HepG2 (cell line): Measurements from ENCODE around the gene CAMSAP1.

Experiments used
- CREB1 ChIP-seq, 2 experiments: fragments of 450-650 bp in 1 of 2; IDR thresholded peaks; 2 replicates each; pipeline ENCODE4 v1.6.1; 2016 to 2017; ENCODE audit warnings: control low read depth in 1 of 2, mild to moderate bottlenecking in 1 of 2, missing compliant biosample characterization in 1 of 2, missing genetic modification characterization in 1 of 2
- FOXC1 ChIP-seq: sonication (generic); formaldehyde crosslinking; IDR thresholded peaks from 2 replicates; pipeline ENCODE4 v1.8.0; 2022; ENCODE audit warnings: mild to moderate bottlenecking, missing genetic modification reagents, borderline replicate concordance
- MYC ChIP-seq: sonication (generic); formaldehyde crosslinking; IDR thresholded peaks from 2 replicates; pipeline ENCODE4 v1.9.0; 2021; ENCODE audit warnings: missing genetic modification reagents, borderline replicate concordance
- POLR2AphosphoS5 ChIP-seq: IDR thresholded peaks from 2 replicates; pipeline ENCODE4 v1.6.1; 2012; ENCODE audit warnings: low read depth, low read length
- SMARCC2 ChIP-seq: fragments of 450-650 bp; IDR thresholded peaks from 2 replicates; pipeline ENCODE4 v1.6.1; 2017; ENCODE audit warnings: antibody characterized with exemption, mild to moderate bottlenecking
- ZNF598 ChIP-seq: sonication (generic); formaldehyde crosslinking; IDR thresholded peaks from 2 replicates; pipeline ENCODE4 v1.5.1; 2020; ENCODE audit warnings: mild to moderate bottlenecking, missing genetic modification reagents, borderline replicate concordance
- TF ChIP-seq, protein P1 (sequence below): sonication (generic); formaldehyde crosslinking; IDR thresholded peaks from 2 replicates; pipeline ENCODE4 v1.4.0; 2020; ENCODE audit warnings: missing genetic modification reagents
- TF ChIP-seq, protein P2 (sequence below): sonication (generic); formaldehyde crosslinking; IDR thresholded peaks from 2 replicates; pipeline ENCODE4 v1.5.0; 2020; ENCODE audit warnings: mild to moderate bottlenecking, missing genetic modification reagents, moderate library complexity
- TF ChIP-seq, protein P3 (sequence below): sonication (generic); formaldehyde crosslinking; IDR thresholded peaks from 2 replicates; pipeline ENCODE4 v1.4.0; 2020; ENCODE audit warnings: low read depth, missing genetic modification reagents

DNA sequence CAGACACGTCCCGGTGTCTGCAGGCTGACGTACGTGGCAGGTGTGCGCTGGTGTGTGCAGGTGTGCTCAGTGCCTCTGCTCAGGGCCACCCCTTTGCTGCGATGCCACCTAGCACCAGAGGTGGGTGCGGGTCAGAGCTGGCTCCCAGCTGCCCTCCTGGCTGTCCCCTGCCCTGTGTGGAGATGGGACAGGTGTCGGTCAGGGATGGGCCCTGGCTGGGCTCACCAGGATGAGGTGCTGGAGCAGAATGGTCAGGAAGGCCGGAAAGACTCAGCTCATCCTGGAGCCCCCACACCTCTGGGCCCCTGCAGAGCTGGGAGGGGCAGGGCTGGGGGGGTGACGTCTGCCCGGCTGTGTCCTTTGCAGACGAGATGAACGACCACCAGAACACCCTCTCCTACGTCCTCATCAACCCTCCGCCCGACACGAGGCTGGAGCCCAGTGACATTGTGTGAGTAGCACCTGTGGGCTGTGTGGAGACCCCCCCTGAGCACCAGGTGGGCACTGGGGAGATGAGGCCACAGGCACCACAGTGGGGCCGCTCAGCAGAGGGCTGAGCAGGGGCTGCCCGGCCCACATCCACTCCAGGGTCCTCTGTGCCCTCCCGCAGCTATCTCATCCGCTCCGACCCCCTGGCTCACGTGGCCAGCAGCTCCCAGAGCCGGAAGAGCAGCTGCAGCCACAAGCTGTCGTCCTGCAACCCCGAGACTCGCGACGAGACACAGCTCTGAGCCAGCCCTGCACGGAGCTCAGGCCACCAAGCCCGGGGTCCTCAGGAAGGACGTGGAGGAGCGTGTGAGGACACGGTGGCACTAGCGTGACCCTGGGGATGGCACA lies 115.7 kb downstream of the CAMSAP1 start:
- TF ChIP-seq CREB1 (IDR thresholded peaks at IDR 0.05) = no peak
- TF ChIP-seq CREB1 (CRISPR knock-in tag; IDR thresholded peaks at IDR 0.05) = no peak
- no peak for TF ChIP-seq FOXC1 (CRISPR knock-in tag)
- TF ChIP-seq, protein P1, sequence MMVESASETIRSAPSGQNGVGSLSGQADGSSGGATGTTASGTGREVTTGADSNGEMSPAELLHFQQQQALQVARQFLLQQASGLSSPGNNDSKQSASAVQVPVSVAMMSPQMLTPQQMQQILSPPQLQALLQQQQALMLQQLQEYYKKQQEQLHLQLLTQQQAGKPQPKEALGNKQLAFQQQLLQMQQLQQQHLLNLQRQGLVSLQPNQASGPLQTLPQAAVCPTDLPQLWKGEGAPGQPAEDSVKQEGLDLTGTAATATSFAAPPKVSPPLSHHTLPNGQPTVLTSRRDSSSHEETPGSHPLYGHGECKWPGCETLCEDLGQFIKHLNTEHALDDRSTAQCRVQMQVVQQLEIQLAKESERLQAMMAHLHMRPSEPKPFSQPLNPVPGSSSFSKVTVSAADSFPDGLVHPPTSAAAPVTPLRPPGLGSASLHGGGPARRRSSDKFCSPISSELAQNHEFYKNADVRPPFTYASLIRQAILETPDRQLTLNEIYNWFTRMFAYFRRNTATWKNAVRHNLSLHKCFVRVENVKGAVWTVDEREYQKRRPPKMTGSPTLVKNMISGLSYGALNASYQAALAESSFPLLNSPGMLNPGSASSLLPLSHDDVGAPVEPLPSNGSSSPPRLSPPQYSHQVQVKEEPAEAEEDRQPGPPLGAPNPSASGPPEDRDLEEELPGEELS = no peak
- TF ChIP-seq, protein P2, sequence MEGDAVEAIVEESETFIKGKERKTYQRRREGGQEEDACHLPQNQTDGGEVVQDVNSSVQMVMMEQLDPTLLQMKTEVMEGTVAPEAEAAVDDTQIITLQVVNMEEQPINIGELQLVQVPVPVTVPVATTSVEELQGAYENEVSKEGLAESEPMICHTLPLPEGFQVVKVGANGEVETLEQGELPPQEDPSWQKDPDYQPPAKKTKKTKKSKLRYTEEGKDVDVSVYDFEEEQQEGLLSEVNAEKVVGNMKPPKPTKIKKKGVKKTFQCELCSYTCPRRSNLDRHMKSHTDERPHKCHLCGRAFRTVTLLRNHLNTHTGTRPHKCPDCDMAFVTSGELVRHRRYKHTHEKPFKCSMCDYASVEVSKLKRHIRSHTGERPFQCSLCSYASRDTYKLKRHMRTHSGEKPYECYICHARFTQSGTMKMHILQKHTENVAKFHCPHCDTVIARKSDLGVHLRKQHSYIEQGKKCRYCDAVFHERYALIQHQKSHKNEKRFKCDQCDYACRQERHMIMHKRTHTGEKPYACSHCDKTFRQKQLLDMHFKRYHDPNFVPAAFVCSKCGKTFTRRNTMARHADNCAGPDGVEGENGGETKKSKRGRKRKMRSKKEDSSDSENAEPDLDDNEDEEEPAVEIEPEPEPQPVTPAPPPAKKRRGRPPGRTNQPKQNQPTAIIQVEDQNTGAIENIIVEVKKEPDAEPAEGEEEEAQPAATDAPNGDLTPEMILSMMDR = no peak
- TF ChIP-seq, protein P3, sequence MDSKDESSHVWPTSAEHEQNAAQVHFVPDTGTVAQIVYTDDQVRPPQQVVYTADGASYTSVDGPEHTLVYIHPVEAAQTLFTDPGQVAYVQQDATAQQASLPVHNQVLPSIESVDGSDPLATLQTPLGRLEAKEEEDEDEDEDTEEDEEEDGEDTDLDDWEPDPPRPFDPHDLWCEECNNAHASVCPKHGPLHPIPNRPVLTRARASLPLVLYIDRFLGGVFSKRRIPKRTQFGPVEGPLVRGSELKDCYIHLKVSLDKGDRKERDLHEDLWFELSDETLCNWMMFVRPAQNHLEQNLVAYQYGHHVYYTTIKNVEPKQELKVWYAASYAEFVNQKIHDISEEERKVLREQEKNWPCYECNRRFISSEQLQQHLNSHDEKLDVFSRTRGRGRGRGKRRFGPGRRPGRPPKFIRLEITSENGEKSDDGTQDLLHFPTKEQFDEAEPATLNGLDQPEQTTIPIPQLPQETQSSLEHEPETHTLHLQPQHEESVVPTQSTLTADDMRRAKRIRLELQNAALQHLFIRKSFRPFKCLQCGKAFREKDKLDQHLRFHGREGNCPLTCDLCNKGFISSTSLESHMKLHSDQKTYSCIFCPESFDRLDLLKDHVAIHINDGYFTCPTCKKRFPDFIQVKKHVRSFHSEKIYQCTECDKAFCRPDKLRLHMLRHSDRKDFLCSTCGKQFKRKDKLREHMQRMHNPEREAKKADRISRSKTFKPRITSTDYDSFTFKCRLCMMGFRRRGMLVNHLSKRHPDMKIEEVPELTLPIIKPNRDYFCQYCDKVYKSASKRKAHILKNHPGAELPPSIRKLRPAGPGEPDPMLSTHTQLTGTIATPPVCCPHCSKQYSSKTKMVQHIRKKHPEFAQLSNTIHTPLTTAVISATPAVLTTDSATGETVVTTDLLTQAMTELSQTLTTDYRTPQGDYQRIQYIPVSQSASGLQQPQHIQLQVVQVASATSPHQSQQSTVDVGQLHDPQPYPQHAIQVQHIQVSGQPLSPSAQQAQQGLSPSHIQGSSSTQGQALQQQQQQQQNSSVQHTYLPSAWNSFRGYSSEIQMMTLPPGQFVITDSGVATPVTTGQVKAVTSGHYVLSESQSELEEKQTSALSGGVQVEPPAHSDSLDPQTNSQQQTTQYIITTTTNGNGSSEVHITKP (CRISPR knock-in tag) = no peak
- no peak for TF ChIP-seq ZNF598 (CRISPR knock-in tag)
- no peak for TF ChIP-seq MYC
- TF ChIP-seq POLR2AphosphoS5 = no peak
- no peak for TF ChIP-seq SMARCC2
